ENCODE results near the gene PTGDR.

PTGDR gene

GRCh38 chr14:52265253-52265652, 2.2 kb upstream of the PTGDR start:
- no peak for ATAC-seq

GRCh38 chr14:52266179-52266578, 1.3 kb upstream of the PTGDR start:
- no peak for ATAC-seq

DNA sequence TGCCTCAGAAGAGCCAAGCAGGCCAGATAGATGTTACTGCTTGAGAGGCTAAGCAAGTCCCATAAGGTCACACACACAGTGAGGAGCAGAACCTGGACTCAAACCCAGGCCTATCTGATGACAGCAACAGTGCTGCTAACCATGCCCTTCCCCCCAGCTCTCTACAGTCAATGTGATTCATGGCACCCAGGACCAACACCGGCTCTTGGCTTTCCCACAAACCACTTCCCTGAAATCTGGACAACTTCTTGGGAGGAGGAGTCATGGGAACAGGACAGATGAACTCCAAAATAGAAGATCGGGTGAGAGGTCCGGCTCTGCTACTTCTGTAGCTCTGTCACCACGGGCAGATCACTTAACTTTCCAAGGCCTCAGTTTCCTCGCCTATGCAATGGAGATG, 716 bp upstream of the PTGDR start:
- ATAC-seq = no peak

DNA sequence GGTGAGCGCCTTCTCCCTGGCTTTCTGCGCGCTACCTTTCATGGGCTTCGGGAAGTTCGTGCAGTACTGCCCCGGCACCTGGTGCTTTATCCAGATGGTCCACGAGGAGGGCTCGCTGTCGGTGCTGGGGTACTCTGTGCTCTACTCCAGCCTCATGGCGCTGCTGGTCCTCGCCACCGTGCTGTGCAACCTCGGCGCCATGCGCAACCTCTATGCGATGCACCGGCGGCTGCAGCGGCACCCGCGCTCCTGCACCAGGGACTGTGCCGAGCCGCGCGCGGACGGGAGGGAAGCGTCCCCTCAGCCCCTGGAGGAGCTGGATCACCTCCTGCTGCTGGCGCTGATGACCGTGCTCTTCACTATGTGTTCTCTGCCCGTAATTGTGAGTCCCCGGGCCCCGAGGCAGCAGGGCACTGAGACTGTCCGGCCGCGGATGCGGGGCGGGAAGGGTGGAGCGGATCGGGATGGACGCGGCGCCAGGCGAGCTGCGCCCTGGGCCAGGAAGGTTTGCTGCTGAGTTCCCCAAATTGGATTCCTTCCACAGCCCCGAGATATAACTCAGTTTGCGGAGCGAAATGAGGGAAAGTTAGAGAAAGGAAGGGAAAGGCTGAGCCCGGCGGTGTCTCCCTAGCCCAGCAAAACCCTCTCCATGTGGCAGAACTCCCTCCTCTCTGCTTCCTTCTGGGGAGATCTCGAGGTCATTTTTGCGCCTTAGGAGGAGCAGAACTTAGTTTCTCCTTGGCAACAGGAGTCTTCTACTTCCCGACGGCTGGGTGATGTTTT, 972 bp downstream of the PTGDR start:
- ATAC-seq = peak in 1 of 2 donors; percentile 33

DNA sequence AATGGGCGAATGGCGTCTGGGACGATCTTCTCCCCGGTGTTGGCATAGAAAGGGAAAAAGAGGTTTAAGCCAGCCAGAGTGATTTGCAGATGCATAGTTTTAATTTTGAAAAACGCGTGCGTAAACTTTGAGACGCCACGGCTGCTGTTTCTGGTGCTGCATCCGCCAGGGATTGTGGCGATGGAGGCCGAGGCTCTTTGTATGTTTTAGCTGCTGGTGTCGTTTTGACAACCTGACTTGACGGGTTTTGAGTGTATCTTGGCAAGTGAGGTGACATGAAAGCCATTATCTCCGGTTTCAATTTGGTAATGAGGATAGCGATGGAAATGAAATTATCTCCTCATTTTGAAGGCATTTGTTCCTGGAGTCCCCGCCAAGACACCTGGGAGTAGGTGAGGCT, 1.6 kb downstream of the PTGDR start:
- ATAC-seq = no peak

- ATAC-seq = no peak
Measured at GRCh38 chr14:52269982-52270381, 2.5 kb downstream of the PTGDR start.

DNA sequence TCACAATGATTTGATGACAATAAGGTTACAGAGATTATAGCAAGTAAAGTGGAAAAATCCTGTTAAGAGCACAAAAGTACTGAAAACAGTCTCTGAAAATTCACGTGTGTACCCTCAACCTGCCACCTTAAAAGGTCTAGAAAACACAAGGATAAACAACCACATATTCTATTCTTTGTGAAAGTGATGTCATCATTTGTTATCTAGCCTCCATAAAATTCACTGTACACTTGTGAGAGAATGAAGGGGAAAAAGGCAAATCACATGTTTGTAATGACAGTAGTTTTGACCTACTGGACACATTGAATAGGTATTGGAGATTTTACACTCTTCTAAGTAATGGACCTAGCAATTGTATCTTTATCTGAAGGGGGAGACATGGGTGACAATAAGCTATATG, 4.0 kb downstream of the PTGDR start:
- no peak for ATAC-seq

DNA sequence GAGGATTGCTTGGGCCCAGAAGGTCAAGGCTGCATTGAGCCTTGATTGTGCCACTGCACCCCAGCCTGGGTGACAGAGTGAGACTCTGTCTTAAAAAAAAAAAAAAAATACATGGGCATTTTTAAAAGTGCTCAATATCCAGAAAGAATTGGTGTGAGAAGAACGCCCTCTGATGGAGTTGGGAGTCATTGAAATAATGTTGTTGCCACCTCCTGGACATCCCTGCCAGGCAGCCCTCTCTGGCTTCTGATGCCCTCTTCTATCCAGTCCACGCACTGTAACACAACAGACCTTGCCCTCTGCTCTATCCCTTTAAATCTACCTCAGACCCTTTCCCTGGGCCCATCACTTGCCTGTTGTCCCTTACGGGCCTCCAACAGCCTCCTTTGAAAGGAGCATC, 4.9 kb downstream of the PTGDR start:
- no peak for ATAC-seq

DNA sequence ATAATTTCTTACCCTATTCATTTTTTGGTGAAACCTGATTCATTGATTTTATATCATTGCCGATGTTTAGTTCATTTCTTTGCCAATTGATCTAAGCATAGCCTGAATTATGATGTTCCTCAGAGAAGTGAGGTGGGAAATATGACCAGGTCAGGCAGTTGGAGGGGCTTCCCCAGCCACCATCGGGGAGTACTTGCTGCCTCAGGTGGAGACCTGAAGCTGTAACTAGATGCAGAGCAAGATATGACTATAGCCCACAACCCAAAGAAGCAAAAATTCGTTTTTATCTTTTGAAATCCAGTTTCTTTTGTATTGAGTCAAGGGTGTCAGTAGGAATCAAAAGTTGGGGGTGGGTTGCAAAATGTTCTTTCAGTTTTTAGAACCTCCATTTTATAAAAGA, 7.9 kb downstream of the PTGDR start:
- ATAC-seq = no peak

DNA sequence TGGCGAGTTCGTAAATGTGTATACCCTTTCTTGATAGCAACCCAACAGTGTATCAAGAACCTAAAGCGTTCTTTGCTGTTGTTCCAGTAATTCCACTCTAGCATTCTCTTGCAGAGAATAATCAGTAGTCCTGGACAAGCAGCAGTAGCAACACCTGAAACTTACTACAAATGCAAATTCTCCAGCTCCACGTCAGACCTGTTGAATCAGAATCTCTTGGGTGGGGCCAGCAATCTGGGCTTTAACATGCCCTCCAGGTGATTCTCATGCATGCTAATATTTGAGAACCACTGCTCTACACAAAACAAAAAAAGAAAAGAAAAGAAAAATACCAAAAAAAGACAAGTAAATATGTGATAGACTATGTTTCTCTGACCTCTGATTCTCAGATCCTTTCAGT, 10.1 kb downstream of the PTGDR start:
- no peak for ATAC-seq

DNA sequence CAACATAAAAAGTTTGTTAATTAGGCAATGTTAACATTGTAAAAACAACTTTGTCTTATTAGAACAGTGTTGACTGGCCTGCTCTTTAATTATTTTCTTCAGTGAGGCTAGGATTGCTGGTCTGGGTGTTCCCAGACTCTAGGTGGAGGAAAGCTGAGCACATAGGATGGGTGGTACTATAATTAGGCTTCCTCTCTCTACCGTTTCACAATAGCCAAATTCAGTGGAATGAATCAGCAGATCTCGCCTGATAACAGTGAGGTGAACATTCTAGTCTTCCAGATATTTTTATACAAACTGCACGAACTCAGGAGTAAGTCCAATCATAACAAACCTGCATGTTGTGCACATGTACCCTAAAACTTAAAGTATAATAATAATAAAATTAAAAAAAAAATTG, 11.9 kb downstream of the PTGDR start:
- no peak for ATAC-seq

- no peak for ATAC-seq
Measured at GRCh38 chr14:52283099-52283498, 15.6 kb downstream of the PTGDR start.

GRCh38 chr14:52286661-52287649, 19.5 kb downstream of the PTGDR start:
- ATAC-seq = no peak

DNA sequence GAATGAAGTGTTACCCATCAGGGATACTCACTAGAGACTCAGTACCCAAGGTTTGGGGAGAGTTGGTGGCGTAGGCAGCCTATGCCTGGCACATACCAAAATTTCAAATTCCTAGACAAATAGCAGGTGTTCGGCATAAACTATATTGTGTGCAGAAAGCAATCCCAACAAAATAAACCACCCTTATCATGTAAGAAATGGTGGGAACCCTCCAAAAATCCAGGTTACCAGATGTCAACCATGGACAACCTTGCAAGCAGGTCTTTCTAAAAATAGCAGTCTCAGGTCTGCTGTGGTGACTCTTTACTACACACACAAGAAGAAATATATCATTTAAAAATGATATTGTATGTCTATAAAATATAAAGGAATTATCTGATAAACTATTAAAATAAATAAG, 28.9 kb downstream of the PTGDR start:
- ATAC-seq = no peak

- no peak for ATAC-seq
Measured at GRCh38 chr14:52298795-52299194, 31.3 kb downstream of the PTGDR start.

- peak; percentile 41 to 51 for ATAC-seq
Measured at GRCh38 chr14:52299692-52300278, 32.3 kb downstream of the PTGDR start.

- no peak for ATAC-seq
Measured at GRCh38 chr14:52303236-52303635, 35.7 kb downstream of the PTGDR start.

- no peak for ATAC-seq
Measured at GRCh38 chr14:52304248-52304904, 36.9 kb downstream of the PTGDR start.

DNA sequence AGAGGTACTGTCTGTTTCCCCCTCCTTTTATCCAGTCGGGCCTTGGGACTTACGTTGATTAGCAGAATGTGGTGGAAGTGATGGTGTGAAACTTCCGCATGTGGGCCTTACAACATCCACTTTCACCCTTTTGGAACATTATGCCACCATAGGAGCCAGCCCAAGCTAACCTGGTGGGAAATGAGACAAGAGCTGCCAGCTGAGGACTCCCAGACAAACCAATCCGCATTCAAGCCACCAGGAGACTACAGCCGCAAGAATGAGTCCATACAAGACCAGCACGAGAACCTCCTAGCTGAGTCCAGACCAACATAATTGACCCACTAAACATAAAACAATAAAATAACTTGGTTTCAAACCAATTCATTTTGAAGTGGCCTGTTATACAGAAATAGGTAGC, 37.5 kb downstream of the PTGDR start:
- no peak for ATAC-seq

DNA sequence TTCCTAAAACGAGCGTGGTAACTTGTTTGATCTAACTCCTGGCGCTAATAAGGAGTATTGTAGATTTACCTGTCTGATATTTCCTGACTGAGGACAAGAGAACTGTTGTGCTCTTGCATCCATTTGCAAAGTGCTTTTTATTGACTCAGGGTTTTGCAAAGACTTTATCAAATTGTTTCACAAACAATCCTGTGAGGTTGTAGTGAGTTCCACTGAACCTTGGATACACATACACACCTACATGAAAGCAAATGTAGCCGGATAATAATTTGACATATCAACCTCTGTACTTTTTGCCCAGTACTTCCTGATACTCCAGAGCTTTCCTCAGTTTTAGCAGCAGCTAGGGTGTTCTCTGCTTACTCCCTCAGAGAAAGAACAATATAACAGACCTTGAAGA, 39.9 kb downstream of the PTGDR start:
- ATAC-seq = no peak

DNA sequence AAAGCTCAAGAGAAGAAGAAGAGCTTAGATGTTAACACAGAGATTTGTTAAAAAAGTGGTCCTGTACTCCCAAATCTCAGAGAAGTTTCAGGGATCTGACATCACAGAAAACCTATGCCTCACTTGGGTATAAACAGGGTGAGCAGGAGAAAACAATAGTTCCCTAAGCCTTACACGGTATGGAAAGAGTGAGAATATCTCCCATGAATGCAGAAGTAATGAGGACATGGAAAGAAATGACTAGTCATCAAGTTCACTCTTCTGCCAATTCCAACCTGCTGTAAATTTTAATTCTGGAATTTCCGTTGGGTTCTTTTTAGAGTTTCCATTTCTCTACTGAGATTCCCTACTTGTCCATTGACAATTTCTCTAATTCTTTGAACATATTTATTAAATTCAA, 40.4 kb downstream of the PTGDR start:
- ATAC-seq = peak in 1 of 2 donors; percentile 52

DNA sequence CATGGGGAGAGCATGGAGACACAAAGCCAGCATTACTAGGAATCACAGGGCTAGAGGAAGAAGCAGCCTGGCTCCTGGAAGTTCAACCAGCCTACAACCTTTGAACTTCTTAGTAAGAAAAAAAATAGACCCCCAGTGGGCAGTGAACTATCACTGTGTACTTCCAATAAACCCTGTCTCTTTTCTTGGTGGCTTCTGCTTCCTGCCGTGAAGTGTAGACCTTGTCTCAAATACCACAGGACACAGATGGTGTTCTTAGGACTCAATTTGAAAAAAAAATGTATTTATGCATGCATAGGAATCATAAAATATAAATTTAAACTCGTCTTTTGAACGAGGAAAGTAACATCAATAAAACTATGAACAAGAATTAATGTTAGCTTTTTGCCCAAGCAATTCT, 43.0 kb downstream of the PTGDR start:
- no peak for ATAC-seq

GRCh38 chr14:52312931-52313355, 45.4 kb downstream of the PTGDR start:
- no peak for ATAC-seq

Measured in activated CD4-positive, CD25-positive, alpha-beta regulatory T cell treated with anti-CD3 and anti-CD28 coated beads, Interleukin-2, amount 50 U/mL, for 24 hours (primary cell).